IPS-NIHi7 (cell line): ENCODE data around the gene GTF3C4.
"Not testable (repeated sequence)": the region's sequence is repeated elsewhere in the genome, so short reads cannot be mapped to it uniquely, and the experiment has no call there.

Experiments used
- DNase-seq: peaks from one replicate; pipeline ENCODE4 v3.0.0; 2012; ENCODE audit warnings: mixed read lengths; ENCODE audit errors: extremely low spot score

Gene GTF3C4

GRCh38 chr9:132702254-132702653, 32.0 kb downstream of the GTF3C4 start:
- DNase-seq, result no peak

GRCh38 chr9:132703336-132703735, 33.1 kb downstream of the GTF3C4 start:
- no peak for DNase-seq

GRCh38 chr9:132708239-132708638, 38.0 kb downstream of the GTF3C4 start:
- DNase-seq, result no peak

GRCh38 chr9:132708769-132709430, 38.6 kb downstream of the GTF3C4 start:
- no peak for DNase-seq

- DNase-seq, result no peak
Observed at GRCh38 chr9:132710333-132710732, 40.1 kb downstream of the GTF3C4 start.

- not testable (repeated sequence) for DNase-seq
Observed at GRCh38 chr9:132711152-132711551, 40.9 kb downstream of the GTF3C4 start.

GRCh38 chr9:132711846-132712245, 41.6 kb downstream of the GTF3C4 start:
- DNase-seq, result no peak

- no peak for DNase-seq
Observed at GRCh38 chr9:132712753-132713152, 42.5 kb downstream of the GTF3C4 start.

GRCh38 chr9:132716007-132716406, 45.7 kb downstream of the GTF3C4 start:
- DNase-seq, result no peak

- no peak for DNase-seq
Observed at GRCh38 chr9:132717326-132717945, 47.2 kb downstream of the GTF3C4 start.

GRCh38 chr9:132718381-132718928, 48.2 kb downstream of the GTF3C4 start:
- DNase-seq, result not testable (repeated sequence)

GRCh38 chr9:132721661-132722060, 51.4 kb downstream of the GTF3C4 start:
- DNase-seq, result no peak

- no peak for DNase-seq
Observed at GRCh38 chr9:132722564-132723065, 52.4 kb downstream of the GTF3C4 start.

- no peak for DNase-seq
Observed at GRCh38 chr9:132723809-132724208, 53.5 kb downstream of the GTF3C4 start.

- no peak for DNase-seq
Observed at GRCh38 chr9:132725306-132725705, 55.0 kb downstream of the GTF3C4 start.

GRCh38 chr9:132726576-132727130, 56.4 kb downstream of the GTF3C4 start:
- no peak for DNase-seq

GRCh38 chr9:132728071-132728470, 57.8 kb downstream of the GTF3C4 start:
- DNase-seq, result no peak

GRCh38 chr9:132728497-132728896, 58.2 kb downstream of the GTF3C4 start:
- no peak for DNase-seq

- no peak for DNase-seq
Observed at GRCh38 chr9:132729235-132729890, 59.1 kb downstream of the GTF3C4 start.

- DNase-seq, result no peak
Observed at GRCh38 chr9:132730054-132731033, 60.1 kb downstream of the GTF3C4 start.

GRCh38 chr9:132731230-132731629, 61.0 kb downstream of the GTF3C4 start:
- DNase-seq, result no peak
